GM23338 (cell line): ENCODE measurements around the gene SOS2. TPM values are rescaled to one million over a fixed set of nuclear protein-coding genes. Genes with fewer than 3 reads are reported as not detected.

Experiments used
- ATAC-seq: fragments of 200-7000 bp; cut with Tn5 transposase; 3 replicates; pipeline ENCODE4 v1.9.1; 2020
- DNase-seq: peaks from one replicate; pipeline ENCODE4 v3.0.0-alpha.2; 2015; ENCODE audit warnings: low spot score
- H2AFZ ChIP-seq: fragments of 200-600 bp; sonication (generic); 2 replicates; pipeline ENCODE4 v1.8.0; 2016; ENCODE audit warnings: antibody characterized with exemption, mild to moderate bottlenecking, moderate library complexity
- H3F3A ChIP-seq: fragments of 200-600 bp; sonication (generic); replicated peaks from 2 replicates; pipeline ENCODE4 v1.8.0; 2017; ENCODE audit warnings: antibody characterized with exemption, mixed run types, low read depth
- H3K27ac ChIP-seq: fragments of 200-600 bp; sonication (generic); 2 replicates; pipeline ENCODE4 v1.6.1; 2016; ENCODE audit warnings: low read depth
- H3K27me3 ChIP-seq: fragments of 200-600 bp; sonication (generic); 2 replicates; pipeline ENCODE4 v1.8.0; 2016; ENCODE audit warnings: mild to moderate bottlenecking, mixed run types, moderate library complexity; ENCODE audit not compliant: insufficient read depth
- H3K36me3 ChIP-seq: fragments of 200-600 bp; sonication (generic); 2 replicates; pipeline ENCODE4 v1.8.0; 2016; ENCODE audit warnings: mild to moderate bottlenecking; ENCODE audit not compliant: insufficient read depth
- H3K4me1 ChIP-seq: fragments of 200-600 bp; sonication (generic); 2 replicates; pipeline ENCODE4 v1.8.0; 2016; ENCODE audit warnings: mild to moderate bottlenecking, moderate library complexity; ENCODE audit not compliant: insufficient read depth
- H3K4me2 ChIP-seq: fragments of 200-600 bp; sonication (generic); 2 replicates; pipeline ENCODE4 v1.7.1; 2017; ENCODE audit warnings: mixed run types
- H3K4me3 ChIP-seq: fragments of 200-600 bp; sonication (generic); 2 replicates; pipeline ENCODE4 v1.6.1; 2016; ENCODE audit warnings: mixed run types
- H3K79me2 ChIP-seq: fragments of 200-600 bp; sonication (generic); replicated peaks from 2 replicates; pipeline ENCODE4 v1.8.0; 2017; ENCODE audit warnings: mild to moderate bottlenecking; ENCODE audit not compliant: insufficient read depth
- H3K9me2 ChIP-seq: fragments of 200-600 bp; sonication (generic); 2 replicates; pipeline ENCODE4 v1.8.0; 2017; ENCODE audit not compliant: insufficient read depth
- H4K20me1 ChIP-seq: fragments of 200-600 bp; sonication (generic); replicated peaks from 2 replicates; pipeline ENCODE4 v1.8.0; 2017; ENCODE audit warnings: mild to moderate bottlenecking; ENCODE audit not compliant: insufficient read depth
- H3K27ac Mint-ChIP-seq: 2 replicates; pipeline ENCODE4 v1.8.0; 2020; ENCODE audit warnings: inconsistent platforms, mild to moderate bottlenecking, moderate library complexity, mixed read lengths
- H3K27me3 Mint-ChIP-seq: 3 replicates; pipeline ENCODE4 v1.8.0; 2022; ENCODE audit warnings: low read depth, mild to moderate bottlenecking, moderate library complexity, mixed read lengths, inconsistent platforms; ENCODE audit not compliant: insufficient read depth, poor library complexity
- H3K36me3 Mint-ChIP-seq: 3 replicates; pipeline ENCODE4 v1.8.0; 2021; ENCODE audit warnings: low read depth, mild to moderate bottlenecking, inconsistent platforms, moderate library complexity, mixed read lengths
- H3K4me1 Mint-ChIP-seq: 3 replicates; pipeline ENCODE4 v1.8.0; 2020; ENCODE audit warnings: mild to moderate bottlenecking, inconsistent platforms, mixed read lengths
- H3K4me3 Mint-ChIP-seq: 3 replicates; pipeline ENCODE4 v1.8.0; 2021; ENCODE audit warnings: moderate library complexity, mild to moderate bottlenecking, inconsistent platforms, mixed read lengths
- H3K9me3 Mint-ChIP-seq: 3 replicates; pipeline ENCODE4 v1.8.0; 2020; ENCODE audit warnings: moderate library complexity, mild to moderate bottlenecking, inconsistent platforms, mixed read lengths
- CREB1 ChIP-seq: fragments of 250-450 bp; sonication (Bioruptor Pico); IDR thresholded peaks from 2 replicates; pipeline ENCODE4 v1.5.0; 2020; ENCODE audit warnings: low read depth, mild to moderate bottlenecking, moderate library complexity
- CTCF ChIP-seq, 2 experiments: fragments of 200-600 bp in 1 of 2; sonication (generic) in 1 of 2; conservative IDR thresholded peaks; 2 replicates each; pipeline versions ENCODE4 v1.5.1 to v1.6.1; 2016 to 2017; ENCODE audit warnings: antibody characterized with exemption in 2 of 2, low read depth in 2 of 2, mild to moderate bottlenecking in 2 of 2, moderate library complexity in 1 of 2
- EZH2 ChIP-seq: fragments of 200-600 bp; sonication (generic); IDR thresholded peaks from one replicate; pipeline ENCODE4 v1.8.0; 2017; ENCODE audit warnings: antibody characterized with exemption, mild to moderate bottlenecking, low read depth; ENCODE audit not compliant: unreplicated experiment
- NANOG ChIP-seq: IDR thresholded peaks from 2 replicates; pipeline ENCODE4 v1.6.1; 2016; ENCODE audit warnings: antibody characterized with exemption, borderline replicate concordance
- POLR2AphosphoS5 ChIP-seq: IDR thresholded peaks from 2 replicates; pipeline ENCODE4 v1.6.1; 2016; ENCODE audit warnings: antibody characterized with exemption, low read depth
- REST ChIP-seq: IDR thresholded peaks from one replicate; pipeline ENCODE4 v1.6.1; 2018; ENCODE audit warnings: antibody characterized with exemption; ENCODE audit not compliant: unreplicated experiment
- STAT1 ChIP-seq: IDR thresholded peaks from one replicate; pipeline ENCODE4 v1.6.1; 2016; ENCODE audit warnings: antibody characterized with exemption; ENCODE audit not compliant: unreplicated experiment
- ZNF114 ChIP-seq: fragments of 250-450 bp; sonication (Bioruptor Pico); IDR thresholded peaks from 2 replicates; pipeline ENCODE4 v1.5.0; 2020; ENCODE audit warnings: mild to moderate bottlenecking, moderate library complexity
- ZNF331 ChIP-seq: fragments of 250-450 bp; sonication (Bioruptor Pico); IDR thresholded peaks from 2 replicates; pipeline ENCODE4 v1.5.0; 2020; ENCODE audit warnings: low read depth, mild to moderate bottlenecking, moderate library complexity
- ZNF462 ChIP-seq: fragments of 250-450 bp; sonication (Bioruptor Pico); IDR thresholded peaks from 2 replicates; pipeline ENCODE4 v1.5.0; 2020; ENCODE audit warnings: mild to moderate bottlenecking, moderate library complexity
- polyA plus RNA-seq: library from polyadenylated mRNA; unstranded; fragments of >200 nt; fragmentation: Nextera tagmentation; extraction: Ambion mirVana; gene quantifications from 2 replicates; pipeline ENCODE4 v1.2.1, GENCODE V29; 2016
- total RNA-seq: library from RNA; depleted of rRNA; stranded (reverse); fragments of >200 nt; shearing (Covaris generic); gene quantifications from 2 replicates; pipeline ENCODE4 v1.2.3, GENCODE V29; 2014

The SOS2 gene
- total and polyA plus RNA-seq, 2 experiments from 2014 or later: 3.5 to 11.4 TPM

GRCh38 chr14:50156111-50156510, 75.3 kb downstream of the SOS2 start:
- ATAC-seq: no peak

More at GRCh38 chr14:50156111-50156510, 75.3 kb downstream of the SOS2 start:
- H3F3A ChIP-seq: no peaks in the 10 kb centered on the region
- H3K4me3 ChIP-seq: no peak overlapping the region
- Mint-ChIP-seq H3K27ac (no peak overlapping the region), H3K27me3 (no peaks in the 10 kb centered on the region), H3K9me3 (no peaks in the 10 kb centered on the region), H3K4me3 (no peak overlapping the region), H3K36me3 (no peaks in the 10 kb centered on the region), H3K4me1 (no peaks in the 10 kb centered on the region)
- no peaks in the 10 kb centered on the region for H3K4me1 ChIP-seq
- no peak overlapping the region for H3K4me2 ChIP-seq
- no peaks in the 10 kb centered on the region for H3K36me3 ChIP-seq
- no peaks in the 10 kb centered on the region for H3K9me2 ChIP-seq
- TF ChIP-seq REST (no peak), CREB1 (CRISPR knock-in tag) (no peak), POLR2AphosphoS5 (no peak), CTCF (conservative IDR thresholded peaks at IDR 0.05; ENCODE audit: low read depth in 2 of 2) (no peak), STAT1 (no peak), ZNF462 (CRISPR knock-in tag) (no peak), ZNF114 (CRISPR knock-in tag) (no peak), EZH2 (no peak), ZNF331 (CRISPR knock-in tag) (no peak), NANOG (no peak)
- no peaks in the 10 kb centered on the region for H3K27me3 ChIP-seq
- no peaks in the 10 kb centered on the region for H4K20me1 ChIP-seq
- no peak overlapping the region for H3K27ac ChIP-seq
- DNase-seq: no peak
- H2AFZ ChIP-seq: no peak overlapping the region
- no peaks in the 10 kb centered on the region for H3K79me2 ChIP-seq
